Measurements from ENCODE around the gene C1QTNF7. TPM values are rescaled to one million over a fixed set of nuclear protein-coding genes. Genes with fewer than 3 reads are reported as not detected.

The C1QTNF7 gene
- total and polyA plus RNA-seq, 2 of the 13 experiments (the other 11 are each of a cell fraction or from before 2014, with no cell fraction given) = not detected

GRCh38 chr4:15382669-15383273 lies 45.1 kb upstream of the C1QTNF7 start:
- H2AFZ ChIP-seq (ENCODE audit: low read length) = no peak overlapping the region
- DNase-seq (ENCODE audit: low spot score) = no peak
- CTCF ChIA-PET (ENCODE audit: low intra/inter-chr PET ratio, low total read pairs) = no interaction called here
- POLR2A ChIA-PET = no interaction called here
- no peaks in the 10 kb centered on the region for H3K79me2 ChIP-seq (ENCODE audit: insufficient read depth, low read length)
- H4K20me1 ChIP-seq (ENCODE audit: insufficient read depth, low read length) = no peaks in the 10 kb centered on the region
- in situ Hi-C loops (cut with HindIII; ENCODE audit: extremely low pct_ligation_motif_present, low pct_unique_long_range_greater_than_20kb) = no loop called here
- WGBS (ENCODE audit: low lambda C conversion rate) = 8% methylated on average over 5 of the region's 5 CpGs
- H3K9ac ChIP-seq (ENCODE audit: insufficient read depth, low read depth, low read length) = no peak overlapping the region
- no peak for ATAC-seq
- BruUV-seq (replicated peaks) = no TSS peak
- intact Hi-C loops (cut with micrococcal nuclease; ENCODE audit: unreplicated experiment) = no loop called here
- no peak overlapping the region for H3K4me2 ChIP-seq (ENCODE audit: low read depth, low read length)
- no peak overlapping the region for H3K4me3 ChIP-seq (replicated peaks in 1 of 3; ENCODE audit: insufficient read depth in 1 of 3, low read depth in 2 of 3, low read length in 3 of 3)
- TF ChIP-seq MYC (CRISPR knock-in tag; IDR thresholded peaks at IDR 0.05; ENCODE audit: borderline replicate concordance) (no peak), ZNF354B (CRISPR knock-in tag; IDR thresholded peaks at IDR 0.05) (no peak), ZNF484 (CRISPR knock-in tag; IDR thresholded peaks at IDR 0.05; ENCODE audit: borderline replicate concordance, low read depth) (no peak), MLLT10 (CRISPR knock-in tag; IDR thresholded peaks at IDR 0.05) (no peak), SMAD3 (CRISPR knock-in tag; IDR thresholded peaks at IDR 0.05) (no peak), TRAFD1 (CRISPR knock-in tag; IDR thresholded peaks at IDR 0.05; ENCODE audit: borderline replicate concordance) (no peak), MAZ (IDR thresholded peaks at IDR 0.05; ENCODE audit: borderline replicate concordance, low read depth, low read length) (no peak), MAZ (CRISPR knock-in tag; IDR thresholded peaks at IDR 0.05; ENCODE audit: low read depth) (no peak), ZNF382 (CRISPR knock-in tag; IDR thresholded peaks at IDR 0.05; ENCODE audit: borderline replicate concordance) (no peak), ZNF562 (CRISPR knock-in tag; IDR thresholded peaks at IDR 0.05; ENCODE audit: borderline replicate concordance) (no peak), HMGXB4 (CRISPR knock-in tag; IDR thresholded peaks at IDR 0.05; ENCODE audit: borderline replicate concordance in 1 of 2, low read depth in 1 of 2) (no peak), THRA (CRISPR knock-in tag; IDR thresholded peaks at IDR 0.05; ENCODE audit: borderline replicate concordance) (no peak), ARID5B (CRISPR knock-in tag; IDR thresholded peaks at IDR 0.05) (no peak)
- no peaks in the 10 kb centered on the region for H3K4me1 ChIP-seq (ENCODE audit: insufficient read depth, low read length)
- no peak overlapping the region for H3K27ac ChIP-seq (ENCODE audit: extremely low read length, insufficient read depth, low read length)
- no peaks in the 10 kb centered on the region for H3K27me3 ChIP-seq (ENCODE audit: control insufficient read depth in 1 of 2, insufficient read depth in 2 of 2, low read length in 2 of 2)
- H3K36me3 ChIP-seq (replicated peaks in 1 of 2; ENCODE audit: control insufficient read depth in 1 of 2, insufficient read depth in 2 of 2, low read length in 2 of 2) = no peaks in the 10 kb centered on the region
- H3K9me3 ChIP-seq (ENCODE audit: low read length) = no peaks in the 10 kb centered on the region
- FAIRE-seq = no peak
